Smooth muscle cell (in vitro differentiated cells): ENCODE results near the gene RAB36. TPM values are rescaled to one million over a fixed set of nuclear protein-coding genes. Genes with fewer than 3 reads are reported as not detected.
A peak's percentile ranks its signal among the peaks of the same experiment; 100 is the strongest.

Source experiments
- DNase-seq: peaks from one replicate; lab custom pipeline; 2025; ENCODE audit not compliant: unreplicated experiment; lab: John Stamatoyannopoulos, UW
- H2AFZ ChIP-seq: fragments of 200-600 bp; sonication (generic); 2 replicates; pipeline ENCODE4 v1.6.0; 2016; ENCODE audit warnings: antibody characterized with exemption, low read depth, mild to moderate bottlenecking
- H3F3A ChIP-seq: fragments of 200-600 bp; sonication (generic); 2 replicates; pipeline ENCODE4 v1.6.0; 2017; ENCODE audit warnings: antibody characterized with exemption, low read depth
- H3K27ac ChIP-seq: fragments of 200-600 bp; sonication (generic); 2 replicates; pipeline ENCODE4 v1.5.1; 2016; ENCODE audit warnings: low read depth, mild to moderate bottlenecking
- H3K27me3 ChIP-seq: fragments of 200-600 bp; sonication (generic); 2 replicates; pipeline ENCODE4 v1.6.1; 2016; ENCODE audit warnings: low read depth, mild to moderate bottlenecking
- H3K36me3 ChIP-seq: fragments of 200-600 bp; sonication (generic); 2 replicates; pipeline ENCODE4 v1.5.1; 2016; ENCODE audit warnings: low read depth
- H3K4me1 ChIP-seq: fragments of 200-600 bp; sonication (generic); 2 replicates; pipeline ENCODE4 v1.5.1; 2016; ENCODE audit warnings: low read depth
- H3K4me2 ChIP-seq: fragments of 200-600 bp; sonication (generic); 2 replicates; pipeline ENCODE4 v1.6.0; 2016; ENCODE audit warnings: mild to moderate bottlenecking
- H3K4me3 ChIP-seq: fragments of 200-600 bp; sonication (generic); 2 replicates; pipeline ENCODE4 v1.5.1; 2016; ENCODE audit warnings: mild to moderate bottlenecking
- H3K79me2 ChIP-seq: fragments of 200-600 bp; sonication (generic); 2 replicates; pipeline ENCODE4 v1.6.0; 2016; ENCODE audit warnings: low read depth, mild to moderate bottlenecking
- H3K9ac ChIP-seq: fragments of 200-600 bp; sonication (generic); 2 replicates; pipeline ENCODE4 v1.6.0; 2016; ENCODE audit warnings: low read depth
- H3K9me3 ChIP-seq: fragments of 200-600 bp; sonication (generic); replicated peaks from 2 replicates; pipeline ENCODE4 v1.5.1; 2016; ENCODE audit warnings: low read depth
- H4K20me1 ChIP-seq: fragments of 200-600 bp; sonication (generic); 2 replicates; pipeline ENCODE4 v1.6.0; 2016; ENCODE audit warnings: low read depth
- WGBS: methylation state at CpG from one replicate; pipeline ENCODE4 v1.1.7; 2016; ENCODE audit warnings: low lambda C conversion rate; 5-methylcytosine and 5-hydroxymethylcytosine counted together
- polyA plus RNA-seq: library from polyadenylated mRNA; unstranded; fragments of >200 nt; fragmentation: Nextera tagmentation; extraction: Ambion mirVana; gene quantifications from 2 replicates; pipeline ENCODE4 v1.2.1, GENCODE V29; 2016
- total RNA-seq: library from RNA; depleted of rRNA; stranded (reverse); fragments of >200 nt; gene quantifications from 2 replicates; pipeline ENCODE4 v1.2.3, GENCODE V29; 2014
- TF ChIP-seq, protein P1 (sequence below): fragments of 200-600 bp; sonication (generic); IDR thresholded peaks from 2 replicates; pipeline ENCODE4 v1.5.1; 2017; ENCODE audit warnings: borderline replicate concordance, mild to moderate bottlenecking, antibody characterized with exemption; ENCODE audit not compliant: insufficient read depth, poor library complexity, severe bottlenecking

Gene RAB36
- total and polyA plus RNA-seq, 2 experiments from 2014 or later: 1.9 to 2.0 TPM

DNA sequence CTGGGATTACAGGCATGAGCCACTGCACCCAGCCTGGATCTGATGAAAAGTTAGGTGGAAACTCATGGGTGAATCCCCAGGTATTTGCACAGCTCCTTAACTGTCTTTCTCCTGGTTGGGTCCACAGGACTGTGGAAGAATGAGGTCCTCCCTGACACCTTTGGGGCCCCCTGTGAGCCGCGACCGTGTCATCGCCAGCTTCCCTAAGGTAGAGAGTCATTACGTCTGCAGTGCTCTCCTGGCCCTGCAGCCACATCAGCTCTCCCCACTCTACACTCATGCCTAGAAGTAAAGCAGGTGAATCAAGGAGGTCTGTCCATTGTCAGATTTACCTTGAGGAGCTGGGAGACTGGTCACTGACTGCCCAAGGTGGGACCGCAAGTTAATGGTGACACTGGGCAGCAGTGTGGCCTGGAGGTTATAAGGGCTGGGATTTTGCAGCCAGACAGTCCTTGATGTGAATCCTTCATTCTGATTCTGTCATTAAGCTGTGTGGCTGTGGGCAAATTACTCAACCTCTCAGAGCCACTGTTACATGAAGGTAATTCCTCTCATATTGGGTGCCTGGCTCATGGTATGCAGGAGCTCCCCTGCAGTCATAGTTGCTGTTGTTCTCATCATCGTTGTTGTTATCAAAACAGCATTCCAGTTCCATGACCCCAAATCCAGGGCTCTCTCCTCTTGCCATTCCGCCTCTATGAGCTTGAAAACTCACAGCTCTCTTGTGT lies 1.4 kb downstream of the RAB36 start:
- no peak overlapping the region for H3K9ac ChIP-seq
- no peak overlapping the region for H2AFZ ChIP-seq
- TF ChIP-seq, protein P1, sequence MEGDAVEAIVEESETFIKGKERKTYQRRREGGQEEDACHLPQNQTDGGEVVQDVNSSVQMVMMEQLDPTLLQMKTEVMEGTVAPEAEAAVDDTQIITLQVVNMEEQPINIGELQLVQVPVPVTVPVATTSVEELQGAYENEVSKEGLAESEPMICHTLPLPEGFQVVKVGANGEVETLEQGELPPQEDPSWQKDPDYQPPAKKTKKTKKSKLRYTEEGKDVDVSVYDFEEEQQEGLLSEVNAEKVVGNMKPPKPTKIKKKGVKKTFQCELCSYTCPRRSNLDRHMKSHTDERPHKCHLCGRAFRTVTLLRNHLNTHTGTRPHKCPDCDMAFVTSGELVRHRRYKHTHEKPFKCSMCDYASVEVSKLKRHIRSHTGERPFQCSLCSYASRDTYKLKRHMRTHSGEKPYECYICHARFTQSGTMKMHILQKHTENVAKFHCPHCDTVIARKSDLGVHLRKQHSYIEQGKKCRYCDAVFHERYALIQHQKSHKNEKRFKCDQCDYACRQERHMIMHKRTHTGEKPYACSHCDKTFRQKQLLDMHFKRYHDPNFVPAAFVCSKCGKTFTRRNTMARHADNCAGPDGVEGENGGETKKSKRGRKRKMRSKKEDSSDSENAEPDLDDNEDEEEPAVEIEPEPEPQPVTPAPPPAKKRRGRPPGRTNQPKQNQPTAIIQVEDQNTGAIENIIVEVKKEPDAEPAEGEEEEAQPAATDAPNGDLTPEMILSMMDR: no peak
- H3K36me3 ChIP-seq: no peaks in the 10 kb centered on the region
- peaks cover 10% of the 10 kb centered on the region for H3F3A ChIP-seq
- H4K20me1 ChIP-seq: no peaks in the 10 kb centered on the region
- peaks cover 15% of the 10 kb centered on the region for H3K4me1 ChIP-seq
- no peak overlapping the region for H3K4me3 ChIP-seq
- H3K4me2 ChIP-seq: no peak overlapping the region
- no peaks in the 10 kb centered on the region for H3K27me3 ChIP-seq
- no peaks in the 10 kb centered on the region for H3K79me2 ChIP-seq
- H3K27ac ChIP-seq: no peak overlapping the region
- 72% methylated on average over 7 of the region's 8 CpGs for WGBS
- H3K9me3 ChIP-seq: no peaks in the 10 kb centered on the region
- no peak for DNase-seq

DNA sequence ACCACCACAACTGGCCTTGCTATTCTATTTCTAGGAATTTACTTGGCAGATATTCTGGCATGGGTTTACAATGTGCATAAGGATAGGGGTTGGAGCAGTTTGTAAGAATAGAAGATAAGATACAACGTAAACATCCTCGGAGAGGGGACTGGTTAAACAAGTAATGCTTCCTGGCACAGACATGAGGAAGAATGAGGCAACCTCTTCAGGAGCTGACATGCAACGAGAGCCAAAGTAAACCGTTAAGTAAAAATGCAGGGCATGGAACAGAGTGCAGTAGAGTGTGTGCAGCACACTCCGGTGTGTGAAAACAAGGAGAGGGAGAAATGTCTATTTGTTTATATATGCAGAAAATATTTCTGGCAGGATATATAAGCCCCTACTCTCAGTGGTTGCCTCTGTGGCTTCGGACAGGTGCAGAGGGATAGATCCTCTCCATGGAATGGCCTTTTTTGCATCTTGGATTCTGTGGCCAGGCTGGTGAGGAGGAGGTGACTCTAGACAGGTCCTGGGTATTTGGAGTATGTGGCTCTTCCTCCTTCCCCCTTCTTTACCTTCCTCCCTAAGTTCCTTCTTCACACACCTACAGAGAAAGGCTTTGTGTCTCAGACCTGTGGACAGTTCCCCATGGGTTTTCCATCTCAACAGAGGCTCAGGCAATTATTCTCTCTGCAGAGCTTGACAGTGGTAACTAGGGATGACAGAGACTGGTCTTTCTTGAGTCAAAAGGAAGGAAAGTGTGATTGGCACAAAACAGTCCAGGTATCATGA lies 2.5 kb downstream of the RAB36 start:
- no peak overlapping the region for H3K4me2 ChIP-seq
- no peak overlapping the region for H3K4me3 ChIP-seq
- no peaks in the 10 kb centered on the region for H3K36me3 ChIP-seq
- H3K9me3 ChIP-seq: no peaks in the 10 kb centered on the region
- peak overlapping the region; percentile 30 for H3K27ac ChIP-seq
- 34% methylated on average over 6 of the region's 6 CpGs for WGBS
- H3F3A ChIP-seq: peaks cover 10% of the 10 kb centered on the region
- H3K9ac ChIP-seq: no peak overlapping the region
- DNase-seq: no peak
- H4K20me1 ChIP-seq: no peaks in the 10 kb centered on the region
- TF ChIP-seq, protein P1: no peak
- no peaks in the 10 kb centered on the region for H3K79me2 ChIP-seq
- no peaks in the 10 kb centered on the region for H3K27me3 ChIP-seq
- no peak overlapping the region for H2AFZ ChIP-seq
- peaks cover 9% of the 10 kb centered on the region for H3K4me1 ChIP-seq

DNA sequence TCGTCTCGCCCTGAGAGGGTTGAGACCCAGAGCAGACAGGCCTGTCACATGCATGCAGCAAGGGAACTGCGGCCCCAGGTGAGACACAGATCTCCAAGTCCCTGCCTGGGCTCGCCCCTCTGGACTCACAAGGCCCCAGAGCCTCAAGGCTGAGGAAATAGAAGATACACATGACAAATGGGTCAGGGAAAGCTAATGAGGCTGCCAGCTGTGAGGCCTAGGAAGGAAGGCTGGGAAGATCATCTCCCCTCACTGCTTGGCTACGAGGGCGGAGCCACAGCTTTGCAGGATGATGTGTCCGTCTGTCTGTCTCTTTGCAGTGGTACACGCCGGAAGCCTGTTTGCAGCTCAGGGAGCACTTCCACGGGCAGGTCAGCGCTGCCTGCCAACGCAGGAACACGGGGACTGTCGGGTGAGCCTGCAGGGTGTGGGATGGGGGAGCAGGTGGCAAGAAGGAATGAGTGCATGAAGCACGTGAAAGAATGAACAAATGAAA lies 4.5 kb downstream of the RAB36 start:
- Histone ChIP-seq H3K9ac (no peak overlapping the region), H3K9me3 (no peaks in the 10 kb centered on the region), H3K4me3 (no peak overlapping the region), H4K20me1 (no peaks in the 10 kb centered on the region), H3K4me1 (peaks cover 9% of the 10 kb centered on the region), H3F3A (peaks cover 7% of the 10 kb centered on the region), H3K36me3 (no peaks in the 10 kb centered on the region), H2AFZ (no peak overlapping the region), H3K27me3 (no peaks in the 10 kb centered on the region), H3K4me2 (no peak overlapping the region), H3K79me2 (no peaks in the 10 kb centered on the region), H3K27ac (no peak overlapping the region)
- no peak for DNase-seq
- WGBS: 85% methylated on average over 15 of the region's 15 CpGs
- TF ChIP-seq, protein P1: no peak
